IMR-90 (cell line): ENCODE data around the gene UFSP1. TPM values are rescaled to one million over a fixed set of nuclear protein-coding genes. Genes with fewer than 3 reads are reported as not detected.

Source experiments
- ATAC-seq: fragments of 200-7000 bp; cut with Tn5 transposase; 2 replicates; pipeline ENCODE4 v1.9.1; 2020; ENCODE audit warnings: low read depth, mild to moderate bottlenecking, moderate library complexity
- BruUV-seq: library from RNA; stranded (reverse); fragments of 400-500 nt; replicated peaks from 2 replicates; lab custom pipeline; 2021; lab: Mats Ljungman, UMichigan
- CTCF ChIA-PET: fragments of 300-600 bp; formaldehyde crosslinking; extraction: SDS; loops from one replicate; lab custom pipeline; 2021; ENCODE audit warnings: antibody characterized with exemption; lab: Yijun Ruan, JAX
- POLR2A ChIA-PET: fragments of 300-600 bp; sonication (Branson Sonifier 250); formaldehyde crosslinking; loops from one replicate; lab custom pipeline; 2022; ENCODE audit warnings: antibody characterized with exemption; ENCODE audit not compliant: unreplicated experiment; lab: Charles Lee
- DNase-seq: peaks from one replicate; pipeline ENCODE4 v3.0.0; 2013
- H2AFZ ChIP-seq: replicated peaks from 2 replicates; pipeline ENCODE3; 2013; ENCODE audit warnings: low read length, mild to moderate bottlenecking; ENCODE audit not compliant: poor library complexity
- H2AK5ac ChIP-seq: 2 replicates; pipeline ENCODE4 v1.6.1; 2013; ENCODE audit warnings: low read depth, low read length, inconsistent platforms
- H2AK9ac ChIP-seq: replicated peaks from 2 replicates; pipeline ENCODE3; 2013; ENCODE audit warnings: mild to moderate bottlenecking, low read depth, low read length, moderate library complexity; ENCODE audit not compliant: poor library complexity
- H2BK120ac ChIP-seq: 2 replicates; pipeline ENCODE4 v1.6.1; 2013; ENCODE audit warnings: low read depth, low read length, inconsistent platforms
- H2BK15ac ChIP-seq: 3 replicates; pipeline ENCODE4 v1.6.1; 2013; ENCODE audit warnings: low read depth, low read length, inconsistent platforms
- H2BK20ac ChIP-seq: 2 replicates; pipeline ENCODE4 v1.6.1; 2013; ENCODE audit warnings: low read depth, mild to moderate bottlenecking, inconsistent platforms, low read length, moderate library complexity
- H2BK5ac ChIP-seq: 2 replicates; pipeline ENCODE4 v1.6.1; 2013; ENCODE audit warnings: mild to moderate bottlenecking, low read depth, low read length, inconsistent platforms; ENCODE audit not compliant: poor library complexity, severe bottlenecking
- H3K14ac ChIP-seq: replicated peaks from 2 replicates; pipeline ENCODE4 v1.6.1; 2013; ENCODE audit warnings: low read depth, low read length, inconsistent platforms
- H3K18ac ChIP-seq: 2 replicates; pipeline ENCODE4 v1.6.1; 2013; ENCODE audit warnings: low read depth, low read length, control low read depth
- H3K23ac ChIP-seq: 2 replicates; pipeline ENCODE4 v1.6.1; 2013; ENCODE audit warnings: low read depth, low read length, inconsistent platforms
- H3K27ac ChIP-seq: 2 replicates; pipeline ENCODE4 v1.5.1; 2013; ENCODE audit warnings: mild to moderate bottlenecking, control low read depth, low read length; ENCODE audit not compliant: insufficient read depth
- H3K27me3 ChIP-seq: 2 replicates; pipeline ENCODE4 v1.6.1; 2013; ENCODE audit warnings: low read length; ENCODE audit not compliant: control insufficient read depth, insufficient read depth
- H3K36me3 ChIP-seq: 2 replicates; pipeline ENCODE4 v1.6.1; 2013; ENCODE audit warnings: low read length, mixed read lengths; ENCODE audit not compliant: control insufficient read depth, insufficient read depth
- H3K4ac ChIP-seq: 2 replicates; pipeline ENCODE4 v1.6.1; 2013; ENCODE audit warnings: low read depth, low read length, inconsistent platforms
- H3K4me1 ChIP-seq: 2 replicates; pipeline ENCODE4 v1.6.1; 2013; ENCODE audit warnings: low read length, mixed read lengths; ENCODE audit not compliant: control insufficient read depth, insufficient read depth
- H3K4me2 ChIP-seq: 2 replicates; pipeline ENCODE4 v1.6.1; 2013; ENCODE audit warnings: low read depth, mild to moderate bottlenecking, control low read depth, low read length, moderate library complexity
- H3K4me3 ChIP-seq: 2 replicates; pipeline ENCODE4 v1.5.1; 2013; ENCODE audit warnings: low read depth, mild to moderate bottlenecking, control low read depth, low read length, moderate library complexity; ENCODE audit not compliant: insufficient read depth
- H3K56ac ChIP-seq: 2 replicates; pipeline ENCODE4 v1.6.1; 2013; ENCODE audit warnings: low read length, inconsistent platforms; ENCODE audit not compliant: insufficient read depth; ENCODE audit errors: extremely low read depth
- H3K79me1 ChIP-seq, 2 experiments: 2 replicates each; pipeline ENCODE4 v1.6.1; 2013; ENCODE audit warnings: low read length in 2 of 2, inconsistent platforms in 1 of 2, low read depth in 1 of 2
- H3K9ac ChIP-seq: 2 replicates; pipeline ENCODE4 v1.6.1; 2013; ENCODE audit warnings: low read depth, low read length, control low read depth
- H3K9me1 ChIP-seq: 2 replicates; pipeline ENCODE4 v1.6.1; 2013; ENCODE audit warnings: low read length, inconsistent platforms; ENCODE audit not compliant: insufficient read depth
- H3K9me3 ChIP-seq: 2 replicates; pipeline ENCODE4 v1.6.1; 2013; ENCODE audit warnings: low read length; ENCODE audit not compliant: control insufficient read depth, insufficient read depth
- H4K20me1 ChIP-seq: 2 replicates; pipeline ENCODE4 v1.6.1; 2013; ENCODE audit warnings: low read length, inconsistent platforms; ENCODE audit not compliant: insufficient read depth
- H4K5ac ChIP-seq: 2 replicates; pipeline ENCODE4 v1.6.1; 2013; ENCODE audit warnings: mild to moderate bottlenecking, low read depth, low read length, control low read depth
- H4K8ac ChIP-seq, 2 experiments: 2 replicates each; pipeline ENCODE4 v1.6.1; 2013; ENCODE audit warnings: low read depth in 2 of 2, low read length in 2 of 2, control low read depth in 1 of 2, inconsistent platforms in 1 of 2
- H4K91ac ChIP-seq: 2 replicates; pipeline ENCODE4 v1.6.1; 2013; ENCODE audit warnings: low read depth, low read length, inconsistent platforms; ENCODE audit not compliant: insufficient read depth
- CEBPB ChIP-seq: IDR thresholded peaks from 2 replicates; pipeline ENCODE4 v1.6.1; 2012; ENCODE audit warnings: low read depth, low read length, improper control_type of control experiment
- CHD1 ChIP-seq: IDR thresholded peaks from 2 replicates; pipeline ENCODE4 v1.6.1; 2012; ENCODE audit warnings: low read depth, low read length, improper control_type of control experiment
- FOS ChIP-seq: fragments of 150-350 bp; IDR thresholded peaks from 2 replicates; pipeline ENCODE4 v1.6.1; 2016; ENCODE audit warnings: low read depth, low read length
- MAZ ChIP-seq: IDR thresholded peaks from 2 replicates; pipeline ENCODE4 v1.6.1; 2012; ENCODE audit warnings: low read depth, mild to moderate bottlenecking, low read length, improper control_type of control experiment, moderate library complexity, borderline replicate concordance
- MXI1 ChIP-seq: IDR thresholded peaks from 2 replicates; pipeline ENCODE4 v1.6.1; 2012; ENCODE audit warnings: low read depth, mild to moderate bottlenecking, low read length, moderate library complexity, borderline replicate concordance
- NFE2L2 ChIP-seq: fragments of 150-350 bp; IDR thresholded peaks from 2 replicates; pipeline ENCODE4 v1.6.1; 2016; ENCODE audit warnings: low read depth, mild to moderate bottlenecking, low read length
- POLR2A ChIP-seq: IDR thresholded peaks from 2 replicates; pipeline ENCODE4 v1.6.1; 2012; ENCODE audit warnings: mild to moderate bottlenecking, low read depth, low read length
- RAD21 ChIP-seq: IDR thresholded peaks from 2 replicates; pipeline ENCODE4 v1.6.1; 2012; ENCODE audit warnings: low read length, improper control_type of control experiment
- RCOR1 ChIP-seq: IDR thresholded peaks from 2 replicates; pipeline ENCODE4 v1.6.1; 2012; ENCODE audit warnings: mild to moderate bottlenecking, low read length, improper control_type of control experiment; ENCODE audit not compliant: insufficient replicate concordance
- RFX5 ChIP-seq: IDR thresholded peaks from 2 replicates; pipeline ENCODE4 v1.8.0; 2012; ENCODE audit warnings: low read depth, mild to moderate bottlenecking, low read length, moderate library complexity
- SMC3 ChIP-seq: fragments of 150-350 bp; IDR thresholded peaks from 2 replicates; pipeline ENCODE4 v1.6.1; 2016; ENCODE audit warnings: low read depth, mild to moderate bottlenecking, antibody characterized with exemption, low read length, moderate library complexity
- WGBS, 2 experiments: methylation state at CpG; one replicate each; pipeline versions ENCODE4 v1.1.5 to v1.1.7; 2013; ENCODE audit warnings: missing lambda C conversion rate in 2 of 2; ENCODE audit not compliant: insufficient read length in 1 of 2; ENCODE audit errors: extremely low coverage in 2 of 2; 5-methylcytosine and 5-hydroxymethylcytosine counted together
- dilution Hi-C: fragments of 300-500 bp; cut with HindIII; formaldehyde crosslinking; loops from one replicate; pipeline ENCODE4 v1.14.3; 2018; ENCODE audit warnings: low sequenced_read_pairs; ENCODE audit not compliant: unreplicated experiment
- in situ Hi-C: fragments of 300-500 bp; cut with MboI; formaldehyde crosslinking; loops from 3 replicates; pipeline ENCODE4 v1.14.3; 2019; ENCODE audit warnings: low sequenced_read_pairs, inconsistent platforms, mixed read lengths
- intact Hi-C: fragments of 100-400 bp; cut with micrococcal nuclease; formaldehyde crosslinking; loops from 2 replicates; pipeline ENCODE4 v1.10.0; 2022
- polyA plus RNA-seq, 3 experiments: library from polyadenylated mRNA; depleted of rRNA; stranded (reverse); fragments of >200 nt; gene quantifications; 2 replicates each; pipeline ENCODE4 v1.2.3, GENCODE V29; 2012; ENCODE audit warnings: low replicate concordance in 1 of 3
- total RNA-seq: library from RNA; depleted of rRNA; stranded (reverse); fragments of >200 nt; gene quantifications from 2 replicates; pipeline ENCODE4 v1.2.3, GENCODE V29; 2012
- TF ChIP-seq, protein P1 (sequence below): fragments of 150-350 bp; IDR thresholded peaks from 2 replicates; pipeline ENCODE4 v1.6.1; 2016; ENCODE audit warnings: low read depth, mild to moderate bottlenecking, low read length, moderate library complexity, borderline replicate concordance
- TF ChIP-seq, protein P2 (sequence below): conservative IDR thresholded peaks from 2 replicates; pipeline ENCODE4 v1.5.1; 2012; ENCODE audit warnings: mild to moderate bottlenecking, low read depth, low read length, improper control_type of control experiment

UFSP1 gene
- total and polyA plus RNA-seq, 2 of the 4 experiments (the other 2 are of a cell fraction) = 0.36 to 1.0 TPM

DNA sequence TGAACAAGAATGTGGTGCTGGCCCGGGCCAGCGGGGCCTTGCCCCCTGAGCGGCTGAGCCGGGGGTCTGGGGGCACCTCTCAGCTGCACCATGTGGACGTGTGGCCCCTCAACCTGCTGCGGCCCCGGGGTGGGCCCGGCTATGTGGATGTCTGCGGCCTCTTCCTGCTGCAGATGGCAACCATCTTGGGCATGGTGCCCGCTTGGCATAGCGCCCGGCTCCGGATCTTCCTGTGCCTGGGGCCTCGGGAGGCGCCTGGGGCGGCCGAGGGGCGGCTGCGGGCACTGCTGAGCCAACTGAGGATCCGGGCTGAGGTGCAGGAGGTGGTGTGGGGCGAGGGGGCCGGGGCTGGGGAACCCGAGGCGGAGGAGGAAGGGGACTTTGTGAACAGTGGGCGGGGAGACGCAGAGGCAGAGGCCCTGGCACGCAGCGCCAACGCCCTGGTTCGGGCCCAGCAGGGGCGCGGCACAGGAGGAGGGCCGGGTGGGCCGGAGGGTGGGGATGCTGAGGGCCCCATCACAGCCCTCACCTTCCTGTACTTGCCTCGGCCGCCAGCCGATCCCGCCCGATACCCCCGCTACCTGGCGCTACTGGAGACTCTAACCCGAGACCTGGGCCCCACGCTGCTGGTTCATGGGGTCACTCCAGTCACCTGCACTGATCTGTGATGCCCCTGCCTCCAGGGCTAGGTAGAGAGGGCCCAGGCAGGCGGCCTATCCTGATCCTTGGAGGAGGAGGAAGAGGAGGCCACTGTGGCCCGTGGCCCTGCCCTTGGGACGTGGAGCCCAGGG, 23.4 kb downstream of the UFSP1 start (continued):
- TF ChIP-seq RCOR1 (no peak), CEBPB (no peak)

DNA sequence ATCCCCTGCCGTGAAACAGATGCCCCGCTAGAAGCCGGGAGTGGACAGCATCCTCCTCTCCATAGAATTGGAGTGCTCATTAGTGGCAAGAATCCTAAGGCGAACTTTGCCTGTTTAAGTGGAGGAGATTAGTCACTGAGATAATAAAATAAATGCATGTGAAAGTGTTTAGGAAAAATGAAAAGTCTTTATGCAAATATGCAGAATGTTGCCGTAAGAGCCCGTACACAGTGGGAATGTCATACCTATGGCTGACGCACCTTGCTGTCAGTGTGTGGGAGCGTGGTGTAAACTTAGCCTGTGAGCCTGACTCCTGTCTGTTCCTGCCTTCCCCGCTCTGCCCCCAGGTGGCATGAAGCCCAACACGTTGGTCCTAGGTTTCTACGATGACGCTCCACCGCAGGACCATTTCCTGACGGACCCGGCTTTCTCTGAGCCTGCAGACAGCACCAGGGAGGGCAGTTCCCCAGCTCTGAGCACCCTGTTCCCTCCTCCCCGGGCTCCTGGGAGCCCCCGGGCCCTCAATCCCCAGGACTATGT, 24.1 kb downstream of the UFSP1 start:
- Histone ChIP-seq H2AK9ac (peak overlapping the region; percentile 84), H3K27ac (no peak overlapping the region)
- TF ChIP-seq NFE2L2 (no peak), FOS (no peak), CEBPB (no peak), CHD1 (no peak), MXI1 (no peak), SMC3 (no peak), RAD21 (no peak), POLR2A (no peak), RCOR1 (no peak), RFX5 (no peak), MAZ (no peak)
- TF ChIP-seq, protein P1, sequence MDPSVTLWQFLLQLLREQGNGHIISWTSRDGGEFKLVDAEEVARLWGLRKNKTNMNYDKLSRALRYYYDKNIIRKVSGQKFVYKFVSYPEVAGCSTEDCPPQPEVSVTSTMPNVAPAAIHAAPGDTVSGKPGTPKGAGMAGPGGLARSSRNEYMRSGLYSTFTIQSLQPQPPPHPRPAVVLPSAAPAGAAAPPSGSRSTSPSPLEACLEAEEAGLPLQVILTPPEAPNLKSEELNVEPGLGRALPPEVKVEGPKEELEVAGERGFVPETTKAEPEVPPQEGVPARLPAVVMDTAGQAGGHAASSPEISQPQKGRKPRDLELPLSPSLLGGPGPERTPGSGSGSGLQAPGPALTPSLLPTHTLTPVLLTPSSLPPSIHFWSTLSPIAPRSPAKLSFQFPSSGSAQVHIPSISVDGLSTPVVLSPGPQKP = no peak
- TF ChIP-seq, protein P2, sequence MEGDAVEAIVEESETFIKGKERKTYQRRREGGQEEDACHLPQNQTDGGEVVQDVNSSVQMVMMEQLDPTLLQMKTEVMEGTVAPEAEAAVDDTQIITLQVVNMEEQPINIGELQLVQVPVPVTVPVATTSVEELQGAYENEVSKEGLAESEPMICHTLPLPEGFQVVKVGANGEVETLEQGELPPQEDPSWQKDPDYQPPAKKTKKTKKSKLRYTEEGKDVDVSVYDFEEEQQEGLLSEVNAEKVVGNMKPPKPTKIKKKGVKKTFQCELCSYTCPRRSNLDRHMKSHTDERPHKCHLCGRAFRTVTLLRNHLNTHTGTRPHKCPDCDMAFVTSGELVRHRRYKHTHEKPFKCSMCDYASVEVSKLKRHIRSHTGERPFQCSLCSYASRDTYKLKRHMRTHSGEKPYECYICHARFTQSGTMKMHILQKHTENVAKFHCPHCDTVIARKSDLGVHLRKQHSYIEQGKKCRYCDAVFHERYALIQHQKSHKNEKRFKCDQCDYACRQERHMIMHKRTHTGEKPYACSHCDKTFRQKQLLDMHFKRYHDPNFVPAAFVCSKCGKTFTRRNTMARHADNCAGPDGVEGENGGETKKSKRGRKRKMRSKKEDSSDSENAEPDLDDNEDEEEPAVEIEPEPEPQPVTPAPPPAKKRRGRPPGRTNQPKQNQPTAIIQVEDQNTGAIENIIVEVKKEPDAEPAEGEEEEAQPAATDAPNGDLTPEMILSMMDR = no peak

More for the DNA sequence above, 24.1 kb downstream of the UFSP1 start:
- Histone ChIP-seq H2AFZ (no peak overlapping the region), H2BK15ac (no peak overlapping the region), H3K9me3 (no peaks in the 10 kb centered on the region), H3K23ac (no peak overlapping the region), H3K4me2 (no peak overlapping the region), H4K5ac (no peak overlapping the region), H3K4me3 (no peak overlapping the region), H3K27me3 (no peaks in the 10 kb centered on the region), H3K56ac (no peak overlapping the region), H3K9me1 (peaks cover 4% of the 10 kb centered on the region; the same call in 1 of the 2 replicates), H2AK5ac (peak overlapping the region; percentile 49), H3K14ac (no peak overlapping the region), H2BK120ac (no peak overlapping the region), H3K9ac (no peak overlapping the region), H3K18ac (no peak overlapping the region), H4K20me1 (0 out of 2 replicates have a peak, but pooled peaks cover 3% of the 10 kb centered on the region), H2BK20ac (no peak overlapping the region), H3K79me1 (peaks cover 3 to 35% of the 10 kb centered on the region in 2 experiments), H4K8ac (no peak overlapping the region), H2BK5ac (no peak overlapping the region), H4K91ac (no peak overlapping the region), H3K4me1 (peaks cover 18% of the 10 kb centered on the region), H3K4ac (0 out of 2 replicates have a peak overlapping the region, but pooled peaks have one; percentile 9), H3K36me3 (peaks cover 24% of the 10 kb centered on the region)
- BruUV-seq = no TSS peak
- ChIA-PET CTCF (no interaction called here), POLR2A (no interaction called here)
- intact Hi-C loops = no loop called here
- in situ Hi-C loops = loop anchor here (25.0 kb wide), 2 partner anchors 278 to 403 kb away; partner anchors contain the start of genes FBXO24, LRCH4 and SPACDR
- 77% methylated on average over 7 of the region's 17 CpGs; no CpG with 5 or more reads in 1 of the 2 experiments for WGBS, 2 experiments
- ATAC-seq (no peak), DNase-seq (peak; percentile 45)
- dilution Hi-C loops = no loop called here
